Middle frontal gyrus (tissue), 1 donor: ENCODE data around the gene LRP1B.
"Not testable (repeated sequence)": the region's sequence is repeated elsewhere in the genome, so short reads cannot be mapped to it uniquely, and the experiment has no call there.

Source experiments
- DNase-seq: peaks from one replicate; pipeline ENCODE4 v3.0.0-alpha.2; 2015; ENCODE audit warnings: low spot score; ENCODE audit errors: extremely low spot score

The LRP1B gene

GRCh38 chr2:140489193-140489592 is 1641.6 kb downstream of the LRP1B start:
- no peak for DNase-seq

GRCh38 chr2:140481136-140481535 is 1649.7 kb downstream of the LRP1B start:
- no peak for DNase-seq

- DNase-seq, result no peak
Observed at GRCh38 chr2:140473851-140474250, 1657.0 kb downstream of the LRP1B start.

- no peak for DNase-seq
Observed at GRCh38 chr2:140472676-140473075, 1658.1 kb downstream of the LRP1B start.

DNA sequence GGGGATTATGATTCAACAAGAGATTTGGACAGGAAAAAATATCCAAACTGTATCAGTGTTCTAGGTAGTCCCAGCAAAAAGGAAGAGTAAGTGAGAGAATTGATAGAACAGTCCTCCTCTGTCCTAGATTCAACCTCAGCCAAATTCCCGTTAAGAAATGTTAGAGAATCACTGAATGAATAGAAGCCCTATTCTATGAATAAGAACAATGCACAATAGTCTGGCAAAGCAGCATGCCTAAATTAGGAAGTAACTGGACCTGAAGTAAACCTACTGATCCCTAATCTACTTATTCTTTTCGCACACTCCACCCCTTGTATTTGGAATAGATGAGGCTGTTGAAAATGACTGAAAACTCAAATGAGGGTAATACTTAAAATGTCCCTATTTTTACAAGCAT is 1665.5 kb downstream of the LRP1B start:
- DNase-seq, result no peak

DNA sequence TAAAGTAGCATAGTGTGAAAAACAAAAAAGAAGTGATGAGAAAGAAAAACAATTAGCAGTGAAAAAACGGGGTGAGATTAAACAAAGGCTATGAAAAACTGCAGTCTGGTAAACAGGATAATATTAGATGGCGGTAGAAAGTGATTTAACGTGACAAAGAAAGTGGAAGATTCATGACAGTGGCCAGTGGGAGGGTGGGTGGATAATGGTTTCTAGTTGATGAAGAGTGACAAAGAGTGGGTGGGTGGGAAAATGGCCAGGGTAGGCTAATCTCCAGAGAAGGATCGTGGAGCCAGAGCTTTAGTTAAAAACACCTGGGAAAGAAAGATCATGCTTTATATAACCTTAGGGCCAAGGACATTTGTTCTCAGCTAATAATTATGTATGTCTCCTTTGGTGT is 1667.8 kb downstream of the LRP1B start:
- no peak for DNase-seq

DNA sequence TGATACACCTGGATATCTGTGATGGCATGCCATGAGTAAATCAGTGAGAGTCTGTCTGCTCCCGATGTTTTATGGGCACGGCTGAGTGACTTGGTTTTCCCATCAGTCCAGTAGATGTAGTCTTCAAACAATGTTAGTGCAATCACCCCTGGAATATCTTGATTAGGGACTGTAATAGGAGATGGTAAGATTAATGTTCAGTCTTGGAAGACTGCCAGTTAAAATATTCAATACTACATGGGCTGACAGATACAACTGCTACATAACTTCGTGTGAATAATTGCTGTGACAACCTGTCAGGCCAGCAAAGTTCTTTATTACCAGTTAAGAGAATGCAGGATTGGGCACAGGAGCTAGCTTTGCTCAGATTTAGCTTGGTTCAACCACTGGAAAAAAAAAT is 1673.3 kb downstream of the LRP1B start:
- no peak for DNase-seq

- DNase-seq, result no peak
Observed at GRCh38 chr2:140455315-140455714, 1675.5 kb downstream of the LRP1B start.

GRCh38 chr2:140454717-140455116 is 1676.1 kb downstream of the LRP1B start:
- DNase-seq, result no peak

DNA sequence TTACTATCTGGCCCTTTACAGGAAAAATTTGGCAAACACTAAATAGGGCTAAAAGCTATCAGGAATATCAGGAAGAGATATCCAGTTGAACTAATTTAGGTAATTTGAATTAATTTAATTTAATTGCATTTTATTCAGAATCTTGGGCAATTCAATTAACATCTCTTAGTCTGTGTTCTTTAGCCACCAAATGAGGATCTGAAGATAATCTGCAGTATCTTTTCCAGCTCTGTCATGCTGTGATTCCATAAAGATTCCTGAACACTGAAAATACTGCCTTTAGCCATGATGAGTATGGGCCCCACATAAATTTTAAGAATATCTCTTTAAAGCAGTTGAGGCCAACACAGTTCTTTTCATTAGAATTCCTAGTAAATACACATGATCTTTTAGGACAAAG is 1679.5 kb downstream of the LRP1B start:
- DNase-seq, result no peak

DNA sequence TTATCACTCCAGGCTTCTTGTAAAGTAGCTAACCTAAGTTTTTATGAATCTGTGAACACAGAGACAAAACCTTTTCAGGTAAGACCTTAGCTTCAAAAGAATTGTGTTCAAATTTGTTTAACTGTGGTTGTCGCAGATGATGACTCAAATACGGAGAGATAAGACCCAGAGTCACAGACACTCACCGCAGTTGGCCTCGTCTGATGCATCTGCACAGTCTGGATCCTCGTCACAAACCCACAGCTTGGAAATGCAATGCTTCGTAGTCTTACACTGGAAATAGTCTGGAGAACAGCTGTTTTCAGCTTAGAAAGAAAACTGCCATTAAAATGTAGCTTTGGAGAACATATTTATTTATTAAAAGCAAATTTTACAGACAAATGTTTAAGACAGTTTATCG is 1688.5 kb downstream of the LRP1B start:
- no peak for DNase-seq

GRCh38 chr2:140440815-140441214 is 1690.0 kb downstream of the LRP1B start:
- no peak for DNase-seq

DNA sequence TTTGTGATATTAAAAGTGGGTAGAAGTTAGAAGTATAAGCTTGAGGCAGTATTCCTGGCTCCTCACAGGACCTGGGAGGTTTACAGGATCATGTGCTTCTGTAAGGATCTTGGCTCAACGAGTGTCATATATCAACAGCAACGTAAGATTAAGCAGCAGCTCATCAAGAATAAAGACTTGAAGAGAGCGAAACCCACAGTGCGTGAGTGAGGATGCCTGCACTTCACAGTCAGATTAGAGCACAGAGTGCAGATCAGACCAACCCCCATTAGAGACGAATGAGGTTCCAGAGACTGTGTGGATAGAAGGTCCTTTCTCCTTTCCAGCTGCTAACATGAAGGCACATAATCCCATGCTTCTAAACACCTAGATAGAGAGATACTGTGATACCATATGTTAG is 1693.9 kb downstream of the LRP1B start:
- DNase-seq, result no peak

DNA sequence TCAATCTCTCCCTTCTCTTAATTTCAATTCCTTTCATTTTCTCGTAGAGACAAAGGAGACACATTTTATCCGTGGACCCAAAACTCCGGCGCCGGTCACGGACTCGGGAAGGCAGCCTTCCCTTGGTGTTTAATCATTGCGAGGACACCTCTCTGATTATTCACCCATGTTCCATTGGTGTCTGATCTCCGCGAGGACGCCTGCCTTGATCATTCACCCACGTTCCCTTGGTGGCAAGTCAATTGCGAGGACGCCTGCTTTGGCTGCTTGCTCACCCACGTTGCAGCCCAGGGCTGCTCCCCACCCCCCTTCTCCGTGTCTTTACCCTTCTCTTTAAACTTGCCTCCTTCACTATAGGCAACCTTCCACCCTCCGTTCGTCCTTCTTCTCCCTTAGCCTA is 1703.8 kb downstream of the LRP1B start:
- DNase-seq, result not testable (repeated sequence)

DNA sequence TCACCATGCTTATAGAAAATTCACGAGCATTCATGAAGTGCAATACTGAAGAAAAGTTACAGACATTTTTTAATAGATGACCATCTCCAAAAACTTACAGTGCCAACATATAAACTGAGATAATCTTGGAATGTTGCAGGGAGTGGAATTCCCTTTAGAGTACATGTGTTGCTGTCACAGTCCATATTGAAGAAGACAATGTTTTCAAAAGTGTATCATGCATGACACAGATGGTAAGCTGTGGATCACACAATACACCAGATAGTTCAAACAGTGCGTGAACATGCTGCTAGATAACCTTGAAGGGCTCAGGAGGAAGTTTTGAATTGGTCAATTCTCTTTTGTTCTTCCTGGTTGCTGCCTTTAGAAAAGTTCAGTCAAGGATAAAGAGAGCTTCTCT is 1706.3 kb downstream of the LRP1B start:
- no peak for DNase-seq

GRCh38 chr2:140422759-140423158 is 1708.1 kb downstream of the LRP1B start:
- no peak for DNase-seq

DNA sequence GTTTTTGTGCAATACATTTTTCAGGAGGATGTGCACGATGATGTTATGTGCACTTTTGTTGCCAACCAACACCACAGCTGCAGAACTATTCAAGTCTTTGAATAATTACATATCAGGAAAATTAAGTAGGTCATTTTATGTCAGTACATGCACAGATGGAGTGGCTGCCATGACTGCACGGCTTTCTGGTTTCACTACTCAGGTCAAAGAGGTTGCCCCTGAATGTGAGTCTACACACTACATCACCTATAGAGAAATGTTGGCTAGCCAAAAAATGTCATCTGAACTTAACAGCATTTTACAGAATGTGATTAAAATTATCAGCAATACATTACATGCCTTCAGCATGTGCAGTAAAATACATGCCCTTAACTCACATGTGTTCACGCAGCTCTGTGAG is 1713.3 kb downstream of the LRP1B start:
- DNase-seq, result no peak

DNA sequence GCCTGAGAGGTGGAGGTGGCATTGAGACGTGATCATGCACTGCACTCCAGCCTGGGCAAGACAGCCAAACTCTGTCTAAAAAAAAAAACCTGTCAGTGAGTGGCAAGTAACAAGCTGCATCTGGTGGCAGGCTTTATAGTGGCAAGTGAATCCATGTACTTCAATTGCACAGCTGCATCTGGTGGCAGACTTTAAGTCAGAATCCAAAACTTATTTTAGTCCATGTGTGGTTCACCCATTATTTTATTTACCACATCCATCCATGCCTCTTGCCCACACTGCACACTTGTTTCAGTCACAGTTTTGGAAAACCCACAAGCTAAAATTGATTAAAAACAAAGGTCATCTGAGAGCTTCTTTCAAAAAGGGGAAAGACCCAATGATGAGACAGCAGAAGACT is 1714.2 kb downstream of the LRP1B start:
- no peak for DNase-seq

DNA sequence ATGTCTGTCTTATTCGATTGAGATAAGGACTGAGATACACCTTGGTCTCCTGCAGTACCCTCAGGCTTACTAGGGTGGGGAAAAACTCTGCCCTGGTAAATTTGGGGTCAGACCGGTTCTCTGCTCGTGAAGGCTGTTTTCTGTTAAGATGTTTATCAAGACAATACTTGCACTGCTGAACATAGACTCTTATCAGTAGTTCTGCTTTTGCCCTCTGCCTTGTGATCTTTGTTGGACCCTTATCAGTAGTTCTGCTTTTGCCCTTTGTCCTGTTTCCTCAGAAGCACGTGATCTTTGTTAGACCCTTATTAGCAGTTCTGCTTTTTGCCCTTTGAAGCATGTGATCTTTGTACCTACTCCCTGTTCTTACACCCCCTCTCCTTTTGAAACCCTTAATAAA is 1715.8 kb downstream of the LRP1B start:
- not testable (repeated sequence) for DNase-seq

DNA sequence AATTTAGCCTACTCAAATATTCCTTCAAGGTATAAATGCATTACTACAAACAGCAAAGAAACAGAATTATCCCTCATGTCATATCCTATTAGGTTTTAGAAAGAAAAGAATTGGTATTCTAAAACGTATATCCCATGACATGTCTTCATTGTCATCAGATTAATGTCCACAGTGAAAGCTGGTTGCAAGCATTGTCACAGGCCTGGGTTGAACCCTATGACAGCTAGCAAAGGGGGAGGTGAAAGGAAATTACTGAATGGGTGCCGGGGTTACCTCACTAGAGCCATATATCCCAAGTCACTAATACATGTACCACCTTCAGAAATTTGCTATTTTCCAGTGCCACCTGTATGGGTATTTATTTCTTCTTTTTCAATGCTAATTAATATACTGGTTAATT is 1720.1 kb downstream of the LRP1B start:
- no peak for DNase-seq

DNA sequence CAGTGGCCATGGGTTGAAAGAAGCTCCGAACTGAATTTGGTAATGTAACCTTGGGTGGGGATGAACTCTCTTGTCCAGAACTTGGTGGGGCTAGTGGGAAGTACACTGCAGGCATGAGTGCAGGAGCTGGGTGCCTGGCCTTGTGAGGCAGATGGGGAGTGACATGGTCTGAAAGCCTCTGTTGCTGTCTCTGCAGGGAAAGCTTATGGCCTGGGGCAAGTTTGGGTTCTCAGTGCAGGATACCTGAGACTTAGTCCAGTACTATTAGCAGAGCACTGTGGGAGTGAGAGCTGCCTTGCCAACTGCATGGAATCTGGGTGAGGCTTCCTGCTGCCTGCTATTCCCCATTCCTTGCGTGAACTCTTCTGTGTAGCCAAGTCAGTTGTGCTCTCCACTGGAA is 1729.8 kb downstream of the LRP1B start:
- no peak for DNase-seq

GRCh38 chr2:140392824-140393223 is 1738.0 kb downstream of the LRP1B start:
- no peak for DNase-seq

GRCh38 chr2:140384946-140385345 is 1745.9 kb downstream of the LRP1B start:
- no peak for DNase-seq

DNA sequence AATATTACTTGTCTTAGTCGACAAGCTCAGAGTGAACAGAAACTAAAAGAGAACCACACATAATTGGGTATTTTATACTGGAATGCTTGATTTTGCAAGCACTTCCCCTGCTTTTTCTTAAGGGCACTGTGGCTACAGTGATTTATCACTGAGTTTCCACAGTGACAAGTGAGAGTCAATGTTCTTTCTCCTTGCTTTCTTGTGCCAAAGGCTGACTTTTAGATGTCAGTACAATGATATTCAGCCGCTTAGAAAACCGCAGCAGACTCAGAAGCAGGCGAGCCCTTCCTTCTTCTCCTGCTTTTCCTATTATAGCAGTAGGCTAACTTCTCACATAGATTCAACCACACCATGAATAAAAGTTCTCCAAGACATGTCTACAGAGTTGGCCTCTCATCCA is 1747.0 kb downstream of the LRP1B start:
- no peak for DNase-seq
